Activated T-cell treated with anti-CD3 and anti-CD28 coated beads, Interleukin-2, amount 50 U/mL, for 4 hours (primary cell): Measurements from ENCODE around the gene GABRG2. TPM values are rescaled to one million over a fixed set of nuclear protein-coding genes. Genes with fewer than 3 reads are reported as not detected.

Source experiments
- ATAC-seq, 2 donors: fragments of 200-7000 bp; cut with Tn5 transposase; one replicate each; pipeline ENCODE4 v1.10.0; 2021
- DNase-seq: peaks from one replicate; pipeline ENCODE4 v3.0.0-alpha.2; 2020
- H3K27me3 Mint-ChIP-seq: one replicate; pipeline ENCODE4 v1.8.0; 2021; ENCODE audit warnings: low read depth, mixed read lengths
- H3K36me3 Mint-ChIP-seq: one replicate; pipeline ENCODE4 v1.8.0; 2022; ENCODE audit warnings: mixed read lengths; ENCODE audit not compliant: insufficient read depth
- H3K4me1 Mint-ChIP-seq: one replicate; pipeline ENCODE4 v1.8.0; 2021; ENCODE audit warnings: low read depth, mixed read lengths
- H3K4me3 Mint-ChIP-seq: one replicate; pipeline ENCODE4 v1.8.0; 2021; ENCODE audit warnings: mild to moderate bottlenecking, moderate library complexity, mixed read lengths
- H3K9me3 Mint-ChIP-seq: one replicate; pipeline ENCODE4 v1.8.0; 2021; ENCODE audit warnings: mixed read lengths
- total RNA-seq, 3 donors: library from RNA; stranded (reverse); gene quantifications; one replicate each; pipeline ENCODE4 v1.2.1, GENCODE V29; 2021

Gene GABRG2
- total RNA-seq, 3 donors from 2014 or later = 0.55 TPM; not detected in 2

GRCh38 chr5:162128117-162128516, 60.5 kb downstream of the GABRG2 start:
- no peak overlapping the region for H3K4me3 Mint-ChIP-seq

GRCh38 chr5:162132348-162132747, 64.8 kb downstream of the GABRG2 start:
- Mint-ChIP-seq H3K27me3 (no peaks in the 10 kb centered on the region), H3K4me1 (no peaks in the 10 kb centered on the region), H3K4me3 (no peak overlapping the region), H3K36me3 (no peaks in the 10 kb centered on the region), H3K9me3 (no peaks in the 10 kb centered on the region)
- ATAC-seq (no peak), DNase-seq (no peak)

More at GRCh38 chr5:162128117-162128516, 60.5 kb downstream of the GABRG2 start:
- Mint-ChIP-seq H3K36me3 (no peaks in the 10 kb centered on the region), H3K9me3 (peaks cover 4% of the 10 kb centered on the region), H3K27me3 (no peaks in the 10 kb centered on the region), H3K4me1 (no peaks in the 10 kb centered on the region)
- ATAC-seq = no peak
- DNase-seq = no peak

DNA sequence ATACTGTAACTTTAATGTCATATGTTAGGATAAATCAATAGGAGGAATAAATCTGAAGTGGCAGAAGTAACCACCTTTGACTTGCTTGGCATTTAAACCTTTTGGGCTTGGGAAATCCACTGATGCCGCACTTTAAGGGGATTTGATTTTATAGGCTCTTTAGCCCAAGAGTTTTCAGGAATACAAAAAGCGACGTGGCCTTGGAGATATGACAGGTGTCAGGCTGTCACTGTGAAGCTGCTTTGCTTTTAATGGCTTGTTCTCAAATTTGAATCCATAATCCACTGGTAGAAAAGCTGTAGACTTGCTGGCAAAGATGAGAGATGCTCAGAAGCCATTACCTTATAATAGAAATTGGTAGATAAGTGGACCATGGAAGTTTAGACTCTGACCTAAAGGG, 71.6 kb downstream of the GABRG2 start:
- DNase-seq = no peak
- ATAC-seq = no peak
- H3K4me1 Mint-ChIP-seq = no peaks in the 10 kb centered on the region
- H3K36me3 Mint-ChIP-seq = no peaks in the 10 kb centered on the region
- no peak overlapping the region for H3K4me3 Mint-ChIP-seq
- H3K9me3 Mint-ChIP-seq = peaks cover 5% of the 10 kb centered on the region
- H3K27me3 Mint-ChIP-seq = no peaks in the 10 kb centered on the region

- no peaks in the 10 kb centered on the region for H3K36me3 Mint-ChIP-seq
- H3K4me3 Mint-ChIP-seq = no peak overlapping the region
- ATAC-seq (no peak), DNase-seq (no peak)
- peaks cover 3% of the 10 kb centered on the region for H3K9me3 Mint-ChIP-seq
- no peaks in the 10 kb centered on the region for H3K4me1 Mint-ChIP-seq
- H3K27me3 Mint-ChIP-seq = no peaks in the 10 kb centered on the region
Observed at GRCh38 chr5:162154242-162154641, 86.7 kb downstream of the GABRG2 start.

DNA sequence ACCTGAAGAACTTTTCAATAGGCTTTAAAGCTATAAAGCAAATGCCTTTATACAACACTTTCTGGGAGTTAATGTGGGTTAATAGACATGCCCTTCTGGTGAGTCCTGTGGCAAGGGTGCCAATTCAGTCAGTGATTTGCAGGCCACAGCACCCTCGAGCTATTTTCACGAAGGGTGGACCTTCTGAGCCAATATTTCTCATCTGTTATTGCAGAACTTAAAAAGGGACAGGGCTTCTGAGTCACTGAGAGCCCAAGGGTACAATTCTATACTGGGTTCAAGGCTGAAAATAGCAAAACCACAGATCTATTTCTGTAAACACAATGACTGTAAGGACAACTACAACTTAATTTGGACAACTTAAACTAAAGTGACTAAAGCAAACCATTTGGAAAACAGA, 92.8 kb downstream of the GABRG2 start:
- Mint-ChIP-seq H3K9me3 (peaks cover 3% of the 10 kb centered on the region), H3K4me1 (no peaks in the 10 kb centered on the region)

GRCh38 chr5:162163663-162164062, 96.1 kb downstream of the GABRG2 start:
- DNase-seq (no peak), ATAC-seq (no peak)
- Mint-ChIP-seq H3K36me3 (no peaks in the 10 kb centered on the region), H3K4me1 (no peaks in the 10 kb centered on the region), H3K4me3 (no peak overlapping the region), H3K9me3 (peaks cover 24% of the 10 kb centered on the region), H3K27me3 (no peaks in the 10 kb centered on the region)

More for the DNA sequence above, 92.8 kb downstream of the GABRG2 start:
- DNase-seq = no peak
- Mint-ChIP-seq H3K27me3 (no peaks in the 10 kb centered on the region), H3K4me3 (no peak overlapping the region), H3K36me3 (no peaks in the 10 kb centered on the region)
- no peak for ATAC-seq

DNA sequence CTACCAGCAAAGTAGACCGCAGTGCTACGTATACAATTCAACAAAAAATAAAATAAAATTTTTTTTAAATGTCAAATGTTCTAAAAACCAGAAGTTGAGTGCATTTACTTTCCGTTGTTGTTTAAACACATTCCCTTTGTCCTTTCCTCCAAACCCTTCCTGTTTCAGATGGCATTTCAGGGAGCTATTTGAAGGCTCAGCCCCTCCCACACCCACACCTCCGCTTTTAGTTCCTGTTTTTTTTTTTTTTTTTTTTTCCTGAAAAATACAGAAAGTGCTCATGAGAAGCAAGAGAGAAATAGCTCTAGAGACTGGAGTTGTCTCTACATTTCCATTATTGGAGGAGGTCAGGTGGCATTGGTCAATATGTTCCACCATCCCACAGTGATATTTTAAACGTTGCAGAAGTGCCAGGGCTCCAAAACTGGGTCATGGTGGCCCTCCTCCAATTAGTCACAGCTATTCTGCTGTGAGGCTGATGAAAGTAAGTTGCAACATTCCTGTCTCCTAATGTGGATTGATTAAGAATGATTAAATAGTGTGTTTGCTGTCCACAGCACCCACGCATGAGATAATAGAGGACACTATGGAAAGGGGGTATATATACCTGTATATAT, 106.9 kb downstream of the GABRG2 start:
- H3K27me3 Mint-ChIP-seq = no peaks in the 10 kb centered on the region
- DNase-seq (no peak), ATAC-seq (no peak)
- no peaks in the 10 kb centered on the region for H3K36me3 Mint-ChIP-seq
- no peaks in the 10 kb centered on the region for H3K4me1 Mint-ChIP-seq
- H3K4me3 Mint-ChIP-seq = no peak overlapping the region
- H3K9me3 Mint-ChIP-seq = peaks cover 14% of the 10 kb centered on the region

DNA sequence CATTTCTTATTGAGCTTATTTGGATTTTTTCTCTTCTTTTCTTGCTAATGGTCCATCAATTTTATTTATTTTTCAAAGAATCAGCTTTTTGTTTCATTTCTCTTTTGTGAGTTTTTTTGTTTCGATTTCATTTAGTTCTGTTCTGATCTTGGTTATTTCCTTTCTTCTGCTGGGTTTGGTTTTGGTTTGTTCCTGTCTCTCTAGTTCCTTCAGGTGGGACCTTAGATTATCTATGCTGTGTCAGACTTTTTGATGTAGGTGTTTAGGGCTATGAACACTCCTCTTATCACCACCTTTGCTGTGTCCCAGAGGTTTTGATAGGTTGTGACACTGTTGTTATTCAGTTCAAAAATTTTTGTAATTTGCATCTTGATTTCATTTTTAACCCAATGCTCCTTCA, 119.8 kb downstream of the GABRG2 start:
- Mint-ChIP-seq H3K27me3 (no peaks in the 10 kb centered on the region), H3K4me3 (no peak overlapping the region), H3K4me1 (no peaks in the 10 kb centered on the region), H3K36me3 (no peaks in the 10 kb centered on the region), H3K9me3 (peaks cover 4% of the 10 kb centered on the region)
- ATAC-seq (no peak), DNase-seq (no peak)

DNA sequence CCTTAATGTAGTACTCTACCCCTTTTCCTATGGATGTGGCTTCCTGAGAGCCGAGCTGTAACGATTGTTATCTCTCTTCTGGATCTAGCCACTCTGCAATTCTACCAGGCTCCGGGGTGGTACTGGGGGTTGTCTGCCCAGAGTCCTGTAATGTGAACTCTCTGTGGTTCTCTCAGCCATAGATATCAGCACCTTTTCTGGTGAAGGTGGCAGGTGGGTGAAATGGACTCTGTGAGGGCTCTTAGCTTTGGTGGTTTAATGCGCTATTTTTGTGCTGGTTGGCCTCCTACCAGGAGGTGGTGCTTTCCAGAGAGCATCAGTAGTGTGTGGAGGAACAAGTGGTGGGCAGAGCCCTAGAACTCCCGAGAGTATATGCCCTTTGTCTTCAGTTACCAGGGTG, 122.1 kb downstream of the GABRG2 start:
- Mint-ChIP-seq H3K27me3 (no peaks in the 10 kb centered on the region), H3K4me1 (no peaks in the 10 kb centered on the region)

DNA sequence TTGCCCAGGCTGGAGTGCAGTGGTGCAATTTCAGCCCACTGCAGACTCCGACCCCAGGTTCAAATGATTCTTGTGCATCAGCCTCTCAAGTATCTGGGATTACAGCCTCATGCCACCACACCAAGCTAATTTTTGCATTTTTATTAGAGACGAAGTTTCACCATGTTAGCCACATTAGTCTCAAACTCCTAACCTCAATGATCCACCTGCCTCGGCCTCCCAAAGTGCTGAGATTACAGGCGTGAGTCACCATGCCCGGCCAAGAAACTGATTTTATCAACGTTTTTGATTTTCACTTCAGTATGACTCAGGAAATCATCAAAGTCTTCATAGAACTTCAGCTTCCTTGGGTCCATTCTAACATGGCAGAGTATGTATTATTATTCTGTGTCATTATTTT, 125.4 kb downstream of the GABRG2 start:
- Mint-ChIP-seq H3K9me3 (no peaks in the 10 kb centered on the region), H3K4me1 (no peaks in the 10 kb centered on the region), H3K4me3 (no peak overlapping the region), H3K36me3 (no peaks in the 10 kb centered on the region), H3K27me3 (no peaks in the 10 kb centered on the region)
- no peak for DNase-seq
- ATAC-seq = no peak

More for the DNA sequence above, 122.1 kb downstream of the GABRG2 start:
- DNase-seq (no peak), ATAC-seq (no peak)
- no peaks in the 10 kb centered on the region for H3K9me3 Mint-ChIP-seq
- H3K36me3 Mint-ChIP-seq = no peaks in the 10 kb centered on the region
- H3K4me3 Mint-ChIP-seq = no peak overlapping the region

GRCh38 chr5:162196351-162196750, 128.8 kb downstream of the GABRG2 start:
- H3K27me3 Mint-ChIP-seq = no peaks in the 10 kb centered on the region
- no peak for ATAC-seq
- peaks cover 4% of the 10 kb centered on the region for H3K9me3 Mint-ChIP-seq
- no peak for DNase-seq
- no peaks in the 10 kb centered on the region for H3K4me1 Mint-ChIP-seq
- no peak overlapping the region for H3K4me3 Mint-ChIP-seq
- no peaks in the 10 kb centered on the region for H3K36me3 Mint-ChIP-seq

GRCh38 chr5:162202285-162202880, 134.8 kb downstream of the GABRG2 start:
- no peak for ATAC-seq
- Mint-ChIP-seq H3K9me3 (peaks cover 4% of the 10 kb centered on the region), H3K4me1 (no peaks in the 10 kb centered on the region), H3K4me3 (no peak overlapping the region), H3K36me3 (no peaks in the 10 kb centered on the region), H3K27me3 (no peaks in the 10 kb centered on the region)
- DNase-seq = no peak

Other genes starting within 250 kb of the GABRG2 start
- gene GABRA1, start 219.7 kb upstream of the GABRG2 start, total RNA-seq = not detected